ENCODE data around the gene IFRD2. TPM values are rescaled to one million over a fixed set of nuclear protein-coding genes. Genes with fewer than 3 reads are reported as not detected.

IFRD2 gene
- total and polyA plus RNA-seq, 2 of the 13 experiments (the other 11 are each of a cell fraction or from before 2014, with no cell fraction given), result 32.8 to 96.1 TPM

- TF ChIP-seq TBX2 (CRISPR knock-in tag; IDR thresholded peaks at IDR 0.05; ENCODE audit: borderline replicate concordance), result peak; percentile 47; the same call in 1 of the 2 replicates
- no peak for TF ChIP-seq HIC2 (CRISPR knock-in tag; IDR thresholded peaks at IDR 0.05; ENCODE audit: low read depth)
- TF ChIP-seq ZNF672 (CRISPR knock-in tag; IDR thresholded peaks at IDR 0.05), result no peak
- TF ChIP-seq ZNF451 (CRISPR knock-in tag; IDR thresholded peaks at IDR 0.05), result no peak
- no peak for TF ChIP-seq PAX8 (CRISPR knock-in tag; IDR thresholded peaks at IDR 0.05; ENCODE audit: borderline replicate concordance)
- TF ChIP-seq MAFG (CRISPR knock-in tag; IDR thresholded peaks at IDR 0.05), result no peak
- TF ChIP-seq, protein P1, sequence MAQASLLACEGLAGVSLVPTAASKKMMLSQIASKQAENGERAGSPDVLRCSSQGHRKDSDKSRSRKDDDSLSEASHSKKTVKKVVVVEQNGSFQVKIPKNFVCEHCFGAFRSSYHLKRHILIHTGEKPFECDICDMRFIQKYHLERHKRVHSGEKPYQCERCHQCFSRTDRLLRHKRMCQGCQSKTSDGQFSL (CRISPR knock-in tag; IDR thresholded peaks at IDR 0.05), result peak; percentile 99
- no peak for TF ChIP-seq ATAD3A (CRISPR knock-in tag; IDR thresholded peaks at IDR 0.05)
- TF ChIP-seq ZSCAN12 (CRISPR knock-in tag; IDR thresholded peaks at IDR 0.05), result no peak
- peak; percentile 78; the same call in 1 of the 2 replicates for TF ChIP-seq ZNF501 (CRISPR knock-in tag; IDR thresholded peaks at IDR 0.05)
- no peak for TF ChIP-seq ZNF557 (CRISPR knock-in tag; IDR thresholded peaks at IDR 0.05)
- no peak for TF ChIP-seq ZNF775 (CRISPR knock-in tag; IDR thresholded peaks at IDR 0.05; ENCODE audit: borderline replicate concordance)
- TF ChIP-seq ZNF296 (CRISPR knock-in tag; conservative IDR thresholded peaks at IDR 0.05), result no peak
- TF ChIP-seq, protein P2, sequence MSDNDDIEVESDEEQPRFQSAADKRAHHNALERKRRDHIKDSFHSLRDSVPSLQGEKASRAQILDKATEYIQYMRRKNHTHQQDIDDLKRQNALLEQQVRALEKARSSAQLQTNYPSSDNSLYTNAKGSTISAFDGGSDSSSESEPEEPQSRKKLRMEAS (IDR thresholded peaks at IDR 0.05), result no peak
- TF ChIP-seq CBX1 (IDR thresholded peaks at IDR 0.05; ENCODE audit: low read depth), result no peak
- no peak for TF ChIP-seq ZBTB46 (CRISPR knock-in tag; IDR thresholded peaks at IDR 0.05; ENCODE audit: borderline replicate concordance)
- TF ChIP-seq ZNF703 (CRISPR knock-in tag; IDR thresholded peaks at IDR 0.05; ENCODE audit: borderline replicate concordance), result no peak
- no peak for TF ChIP-seq GLI4 (CRISPR knock-in tag; IDR thresholded peaks at IDR 0.05; ENCODE audit: borderline replicate concordance)
- TF ChIP-seq, protein P3, sequence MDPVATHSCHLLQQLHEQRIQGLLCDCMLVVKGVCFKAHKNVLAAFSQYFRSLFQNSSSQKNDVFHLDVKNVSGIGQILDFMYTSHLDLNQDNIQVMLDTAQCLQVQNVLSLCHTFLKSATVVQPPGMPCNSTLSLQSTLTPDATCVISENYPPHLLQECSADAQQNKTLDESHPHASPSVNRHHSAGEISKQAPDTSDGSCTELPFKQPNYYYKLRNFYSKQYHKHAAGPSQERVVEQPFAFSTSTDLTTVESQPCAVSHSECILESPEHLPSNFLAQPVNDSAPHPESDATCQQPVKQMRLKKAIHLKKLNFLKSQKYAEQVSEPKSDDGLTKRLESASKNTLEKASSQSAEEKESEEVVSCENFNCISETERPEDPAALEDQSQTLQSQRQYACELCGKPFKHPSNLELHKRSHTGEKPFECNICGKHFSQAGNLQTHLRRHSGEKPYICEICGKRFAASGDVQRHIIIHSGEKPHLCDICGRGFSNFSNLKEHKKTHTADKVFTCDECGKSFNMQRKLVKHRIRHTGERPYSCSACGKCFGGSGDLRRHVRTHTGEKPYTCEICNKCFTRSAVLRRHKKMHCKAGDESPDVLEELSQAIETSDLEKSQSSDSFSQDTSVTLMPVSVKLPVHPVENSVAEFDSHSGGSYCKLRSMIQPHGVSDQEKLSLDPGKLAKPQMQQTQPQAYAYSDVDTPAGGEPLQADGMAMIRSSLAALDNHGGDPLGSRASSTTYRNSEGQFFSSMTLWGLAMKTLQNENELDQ (CRISPR knock-in tag; IDR thresholded peaks at IDR 0.05; ENCODE audit: borderline replicate concordance), result no peak
- TF ChIP-seq SMAD9 (CRISPR knock-in tag; IDR thresholded peaks at IDR 0.05), result no peak
- TF ChIP-seq POLR2G (IDR thresholded peaks at IDR 0.05; ENCODE audit: low read depth, low read length), result no peak
- TF ChIP-seq ZFP36 (IDR thresholded peaks at IDR 0.05; ENCODE audit: borderline replicate concordance, low read depth, low read length, partially characterized antibody), result no peak
- TF ChIP-seq TEAD2 (CRISPR knock-in tag; IDR thresholded peaks at IDR 0.05), result no peak
- no peak for TF ChIP-seq ZNF251 (CRISPR knock-in tag; IDR thresholded peaks at IDR 0.05)
Measured at GRCh38 chr3:50245831-50246516, 46.3 kb downstream of the IFRD2 start (continued).

Measured in HepG2 (cell line).